Sigmoid colon (tissue), 7 donors: ENCODE measurements around the gene RBFOX2. TPM values are rescaled to one million over a fixed set of nuclear protein-coding genes. Genes with fewer than 3 reads are reported as not detected.

Source experiments
- DNase-seq: peaks from one replicate; pipeline ENCODE4 v3.0.0-alpha.2; 2019
- H3K27ac ChIP-seq, 4 donors: fragments of 200-600 bp; sonication (generic); one replicate each; pipeline ENCODE4 v1.5.1; 2016 to 2019; ENCODE audit warnings: mild to moderate bottlenecking in 1 of 4
- H3K27me3 ChIP-seq, 3 donors: fragments of 200-600 bp; sonication (generic); one replicate each; pipeline ENCODE4 v1.5.1; 2019; ENCODE audit warnings: mild to moderate bottlenecking in 1 of 3
- H3K36me3 ChIP-seq, 4 donors: fragments of 200-600 bp; sonication (generic); one replicate each; pipeline ENCODE4 v1.5.1; 2016 to 2019
- H3K4me1 ChIP-seq, 4 donors: fragments of 200-600 bp; sonication (generic); one replicate each; pipeline ENCODE4 v1.5.1; 2017 to 2019
- H3K4me3 ChIP-seq, 4 donors: fragments of 200-600 bp; sonication (generic); one replicate each; pipeline ENCODE4 v1.5.1; 2017 to 2019; ENCODE audit warnings: mild to moderate bottlenecking in 2 of 4, moderate library complexity in 1 of 4
- H3K9me3 ChIP-seq, 4 donors: fragments of 200-600 bp in 3 of 4; sonication (generic) in 3 of 4; one replicate each; pipeline versions ENCODE4 v1.5.1 to v1.6.1; 2013 to 2019
- EP300 ChIP-seq, 4 donors: sonication (generic); formaldehyde crosslinking; IDR thresholded peaks; one replicate each; pipeline ENCODE4 v1.6.1; 2017; ENCODE audit warnings: antibody characterized with exemption in 4 of 4
- POLR2A ChIP-seq, 2 donors: fragments of 450-650 bp; IDR thresholded peaks; one replicate each; pipeline ENCODE4 v1.6.1; 2016; ENCODE audit warnings: antibody characterized with exemption in 2 of 2, mild to moderate bottlenecking in 2 of 2, moderate library complexity in 2 of 2
- POLR2AphosphoS5 ChIP-seq, 4 donors: sonication (generic); formaldehyde crosslinking; IDR thresholded peaks; one replicate each; pipeline ENCODE4 v1.6.1; 2017; ENCODE audit warnings: antibody characterized with exemption in 4 of 4
- WGBS, 2 donors: extraction: QIAGEN DNeasy Blood & Tissue Kit; methylation state at CpG; one replicate each; pipeline ENCODE4 v1.1.7; 2013; 5-methylcytosine and 5-hydroxymethylcytosine counted together
- intact Hi-C: fragments of 100-400 bp; cut with DNase I; formaldehyde crosslinking; loops from one replicate; pipeline ENCODE4 v1.15.1; 2023
- polyA plus RNA-seq, 3 donors: library from polyadenylated mRNA; stranded (reverse); fragments of 200-250 nt; gene quantifications; one replicate each; pipeline ENCODE4 v1.2.3, GENCODE V29; 2013
- total RNA-seq, 4 donors: library from RNA; depleted of rRNA; stranded (reverse); fragments of >200 nt; gene quantifications; one replicate each; pipeline ENCODE4 v1.1.0, GENCODE V29; 2016
- TF ChIP-seq, protein P1 (sequence below), 4 experiments: fragments of 450-650 bp in 3 of 4; fragments of 200-600 bp in 1 of 4; IDR thresholded peaks; one replicate each; pipeline ENCODE4 v1.5.1; 2016 to 2019; ENCODE audit warnings: antibody characterized with exemption in 4 of 4, mild to moderate bottlenecking in 3 of 4, moderate library complexity in 2 of 4
- donor health status: healthy with polysubstance abuse.
- donor health status: Bipolar disorder and iron deficiency.
- donor health status: healthy.

Gene RBFOX2
- total and polyA plus RNA-seq, 7 donors: 11.6 to 164 (median 138) TPM

DNA sequence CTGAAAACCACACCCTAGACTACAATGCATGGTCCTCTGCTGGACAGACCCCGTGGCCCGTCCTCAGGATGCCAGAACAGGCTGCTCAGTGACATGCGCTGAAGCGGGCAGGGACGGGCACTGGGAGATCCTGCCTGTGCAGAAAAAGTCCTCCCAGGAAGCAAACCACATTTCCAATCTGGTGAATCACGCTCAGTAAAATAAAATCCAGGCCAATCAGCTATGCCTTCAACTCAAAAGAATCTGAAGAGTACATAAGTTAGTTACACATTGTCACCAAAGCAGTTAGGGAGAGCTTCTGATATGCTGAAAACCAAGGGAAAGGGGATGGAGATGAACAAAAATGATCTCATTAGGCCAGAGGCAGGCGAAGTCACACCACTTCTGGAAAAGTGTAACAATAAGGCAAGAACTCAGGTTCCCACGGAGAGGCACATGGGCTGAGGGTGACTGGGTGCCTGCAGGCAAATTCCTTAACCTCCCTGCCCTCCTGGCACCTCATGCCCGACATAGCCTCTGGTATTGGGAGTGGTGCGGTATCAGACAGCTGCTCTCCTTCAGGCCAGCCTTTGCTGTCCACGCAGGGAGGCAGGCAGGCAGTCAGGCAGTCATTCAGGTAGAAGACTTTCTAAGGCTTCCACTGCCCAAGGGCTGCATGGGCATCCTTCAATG lies 244.5 kb downstream of the RBFOX2 start:
- Histone ChIP-seq H3K9me3 (no peaks in the 10 kb centered on the region), H3K4me3 (no peak overlapping the region), H3K4me1 (peaks cover 0 to 68% (median 52%) of the 10 kb centered on the region in 4 donors), H3K27me3 (no peaks in the 10 kb centered on the region), H3K27ac (no peak overlapping the region), H3K36me3 (peaks cover 6 to 15% (median 8%) of the 10 kb centered on the region in 4 donors)
- intact Hi-C loops: no loop called here
- DNase-seq: no peak
- no peak for TF ChIP-seq EP300 (IDR thresholded peaks at IDR 0.05)
- no peak for TF ChIP-seq POLR2A (IDR thresholded peaks at IDR 0.05)
- WGBS, 2 donors: 94 to 97% methylated on average over 11 of the region's 11 CpGs

DNA sequence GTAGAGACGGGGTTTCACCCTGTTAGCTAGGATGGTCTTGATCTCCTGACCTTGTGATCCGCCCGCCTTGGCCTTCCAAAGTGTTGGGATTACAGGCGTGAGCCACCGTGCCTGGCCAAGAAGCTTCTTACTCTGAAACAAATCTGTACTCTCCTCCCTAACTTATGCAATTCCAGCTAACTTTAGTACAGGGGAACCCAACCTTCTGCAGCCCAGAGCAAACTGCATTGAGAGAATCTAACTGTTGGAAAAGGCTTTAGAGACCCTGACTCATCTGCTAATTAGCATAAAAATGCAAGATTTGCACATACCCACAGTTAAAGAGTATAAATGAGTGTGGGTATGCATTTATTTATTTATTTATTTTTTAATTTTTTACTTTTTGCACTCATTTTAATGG lies 246.1 kb downstream of the RBFOX2 start:
- DNase-seq: no peak
- no peaks in the 10 kb centered on the region for H3K27me3 ChIP-seq
- H3K4me1 ChIP-seq: peaks cover 0 to 84% (median 63%) of the 10 kb centered on the region in 4 donors
- H3K9me3 ChIP-seq: no peaks in the 10 kb centered on the region
- H3K4me3 ChIP-seq: no peak overlapping the region
- TF ChIP-seq EP300 (IDR thresholded peaks at IDR 0.05) (no peak), POLR2A (IDR thresholded peaks at IDR 0.05) (no peak), POLR2AphosphoS5 (IDR thresholded peaks at IDR 0.05) (no peak)
- TF ChIP-seq, protein P1, sequence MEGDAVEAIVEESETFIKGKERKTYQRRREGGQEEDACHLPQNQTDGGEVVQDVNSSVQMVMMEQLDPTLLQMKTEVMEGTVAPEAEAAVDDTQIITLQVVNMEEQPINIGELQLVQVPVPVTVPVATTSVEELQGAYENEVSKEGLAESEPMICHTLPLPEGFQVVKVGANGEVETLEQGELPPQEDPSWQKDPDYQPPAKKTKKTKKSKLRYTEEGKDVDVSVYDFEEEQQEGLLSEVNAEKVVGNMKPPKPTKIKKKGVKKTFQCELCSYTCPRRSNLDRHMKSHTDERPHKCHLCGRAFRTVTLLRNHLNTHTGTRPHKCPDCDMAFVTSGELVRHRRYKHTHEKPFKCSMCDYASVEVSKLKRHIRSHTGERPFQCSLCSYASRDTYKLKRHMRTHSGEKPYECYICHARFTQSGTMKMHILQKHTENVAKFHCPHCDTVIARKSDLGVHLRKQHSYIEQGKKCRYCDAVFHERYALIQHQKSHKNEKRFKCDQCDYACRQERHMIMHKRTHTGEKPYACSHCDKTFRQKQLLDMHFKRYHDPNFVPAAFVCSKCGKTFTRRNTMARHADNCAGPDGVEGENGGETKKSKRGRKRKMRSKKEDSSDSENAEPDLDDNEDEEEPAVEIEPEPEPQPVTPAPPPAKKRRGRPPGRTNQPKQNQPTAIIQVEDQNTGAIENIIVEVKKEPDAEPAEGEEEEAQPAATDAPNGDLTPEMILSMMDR (IDR thresholded peaks at IDR 0.05): no peak
- intact Hi-C loops: no loop called here
- WGBS, 2 donors: 93 to 94% methylated on average over 5 of the region's 5 CpGs
- H3K27ac ChIP-seq: no peak overlapping the region
- peaks cover 6 to 10% (median 8%) of the 10 kb centered on the region in 4 donors for H3K36me3 ChIP-seq

DNA sequence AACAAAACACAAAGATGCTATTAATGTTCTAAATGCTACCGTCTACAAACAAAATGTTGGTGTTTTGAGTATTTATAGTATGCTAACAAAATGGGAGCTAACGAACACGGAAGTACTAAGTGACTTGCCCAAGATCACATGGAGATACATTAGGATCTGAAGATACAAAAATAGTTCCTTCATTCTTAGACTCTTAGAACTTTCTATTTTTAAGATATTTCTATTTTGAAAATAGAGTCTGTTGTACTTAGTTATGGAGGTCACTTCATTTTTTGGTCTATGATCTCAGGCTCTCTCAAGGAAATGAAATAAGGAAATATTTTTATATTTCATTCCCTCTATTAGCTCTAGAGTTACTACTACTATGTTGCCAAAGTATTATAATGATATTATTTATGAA lies 246.7 kb downstream of the RBFOX2 start:
- no peak for DNase-seq
- Histone ChIP-seq H3K4me3 (no peak overlapping the region), H3K4me1 (peaks cover 0 to 90% (median 67%) of the 10 kb centered on the region in 4 donors), H3K36me3 (peaks cover 6 to 10% (median 8%) of the 10 kb centered on the region in 4 donors), H3K27me3 (no peaks in the 10 kb centered on the region), H3K9me3 (no peaks in the 10 kb centered on the region), H3K27ac (no peak overlapping the region)
- TF ChIP-seq EP300 (IDR thresholded peaks at IDR 0.05): no peak
- TF ChIP-seq, protein P1 (IDR thresholded peaks at IDR 0.05): no peak
- no peak for TF ChIP-seq POLR2A (IDR thresholded peaks at IDR 0.05)
- no peak for TF ChIP-seq POLR2AphosphoS5 (IDR thresholded peaks at IDR 0.05)
- WGBS, 2 donors: 90 to 95% methylated on average over 3 of the region's 3 CpGs
- intact Hi-C loops: no loop called here

DNA sequence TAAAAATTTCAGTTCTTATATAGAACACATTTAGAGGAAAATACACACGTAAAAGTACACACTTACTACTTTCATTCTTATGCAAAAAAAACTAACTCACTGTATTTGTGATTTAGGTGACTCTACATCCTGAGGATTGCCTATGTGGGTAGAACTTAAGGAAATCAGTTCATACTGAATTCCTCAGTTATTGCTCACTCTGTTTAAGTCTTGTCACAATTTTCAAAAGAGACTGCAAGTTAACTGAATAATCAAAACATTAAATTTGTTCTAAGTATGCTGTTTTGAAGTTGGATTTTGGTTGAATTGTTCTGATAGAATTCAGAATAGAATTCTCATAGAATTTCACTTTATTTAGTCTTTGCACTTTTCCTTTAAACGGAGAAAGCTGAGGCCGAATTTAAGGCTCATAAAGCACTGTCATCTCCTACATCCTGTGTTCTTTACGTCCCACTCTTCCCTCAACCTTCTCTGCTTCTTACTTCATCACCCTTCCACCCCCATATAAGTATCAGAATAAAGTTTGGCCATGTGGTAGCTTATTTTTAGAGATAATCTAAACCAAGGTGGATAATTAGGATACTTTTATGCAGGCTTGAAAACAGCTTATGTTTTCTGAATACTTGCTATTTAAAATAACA lies 251.2 kb downstream of the RBFOX2 start:
- intact Hi-C loops: no loop called here
- H3K4me3 ChIP-seq: no peak overlapping the region
- TF ChIP-seq EP300 (IDR thresholded peaks at IDR 0.05) (no peak), POLR2AphosphoS5 (IDR thresholded peaks at IDR 0.05) (no peak), POLR2A (IDR thresholded peaks at IDR 0.05) (no peak)
- TF ChIP-seq, protein P1 (IDR thresholded peaks at IDR 0.05): no peak
- H3K9me3 ChIP-seq: no peaks in the 10 kb centered on the region
- 86 to 89% methylated on average over 4 of the region's 4 CpGs for WGBS, 2 donors
- H3K36me3 ChIP-seq: peaks cover 6 to 10% (median 8%) of the 10 kb centered on the region in 4 donors
- no peaks in the 10 kb centered on the region for H3K27me3 ChIP-seq
- H3K4me1 ChIP-seq: peaks cover 0 to 78% (median 54%) of the 10 kb centered on the region in 4 donors
- DNase-seq: no peak
- no peak overlapping the region for H3K27ac ChIP-seq

DNA sequence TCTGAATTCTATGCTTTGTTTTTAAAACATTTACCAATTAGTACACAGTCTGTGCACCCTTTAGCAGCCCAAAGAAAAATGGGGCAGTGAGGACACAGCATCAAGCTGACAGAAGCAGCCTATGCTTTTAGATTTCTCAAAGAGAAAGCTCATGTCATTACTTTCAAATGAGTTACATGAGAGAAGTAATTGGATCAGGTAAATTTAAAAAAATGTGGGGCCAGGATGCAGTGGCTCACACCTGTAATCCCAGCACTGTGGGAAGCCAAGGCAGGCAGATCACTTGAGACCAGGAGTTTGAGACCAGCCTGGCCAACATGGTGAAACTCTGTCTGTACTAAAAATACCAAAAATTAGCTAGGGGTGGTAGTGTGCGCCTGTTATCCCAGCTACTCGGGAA lies 253.3 kb downstream of the RBFOX2 start:
- TF ChIP-seq POLR2AphosphoS5 (IDR thresholded peaks at IDR 0.05) (no peak), EP300 (IDR thresholded peaks at IDR 0.05) (no peak), POLR2A (IDR thresholded peaks at IDR 0.05) (no peak)
- TF ChIP-seq, protein P1 (IDR thresholded peaks at IDR 0.05): no peak
- peak overlapping the region in 1 of 4 donors; percentile 2 for H3K27ac ChIP-seq
- H3K36me3 ChIP-seq: no peaks in the 10 kb centered on the region
- peaks cover 0 to 60% (median 44%) of the 10 kb centered on the region in 4 donors for H3K4me1 ChIP-seq
- intact Hi-C loops: no loop called here
- 93 to 97% methylated on average over 2 of the region's 2 CpGs for WGBS, 2 donors
- no peaks in the 10 kb centered on the region for H3K27me3 ChIP-seq
- no peak for DNase-seq
- H3K4me3 ChIP-seq: no peak overlapping the region
- H3K9me3 ChIP-seq: no peaks in the 10 kb centered on the region
